Glomerular endothelial cell (primary cell): ENCODE data around the gene TGM6. TPM values are rescaled to one million over a fixed set of nuclear protein-coding genes. Genes with fewer than 3 reads are reported as not detected.
"Not testable (repeated sequence)": the region's sequence is repeated elsewhere in the genome, so short reads cannot be mapped to it uniquely, and the experiment has no call there.

Source experiments
- DNase-seq: peaks from one replicate; pipeline ENCODE4 v3.0.0-alpha.2; 2011; ENCODE audit warnings: low read depth, low spot score; ENCODE audit errors: extremely low read depth
- total RNA-seq: library from RNA; depleted of rRNA; stranded (reverse); fragments of >200 nt; gene quantifications from 2 replicates; pipeline ENCODE4 v1.2.3, GENCODE V29; 2015

TGM6 gene
- total RNA-seq, 1 donor from 2014 or later: not detected

DNA sequence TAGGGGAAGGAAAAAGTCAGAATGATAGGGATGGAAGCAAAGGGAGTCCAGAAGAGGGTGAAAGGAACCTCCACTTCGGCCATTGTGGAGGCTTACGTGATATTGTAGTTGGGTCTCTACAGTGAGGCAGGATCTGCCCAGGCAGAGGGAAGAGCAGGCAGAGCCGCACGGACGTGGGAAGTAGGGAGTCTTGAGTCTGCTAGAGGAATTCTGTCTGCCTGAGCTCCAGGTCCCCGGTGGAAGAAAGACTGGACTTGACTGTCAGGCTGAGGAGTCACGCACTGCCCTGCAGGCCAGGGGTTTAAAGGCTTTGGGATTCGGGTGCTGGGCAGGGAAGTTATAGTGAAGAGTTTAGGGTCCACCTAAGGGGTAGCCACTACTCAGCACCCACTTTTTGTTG lies 16.4 kb downstream of the TGM6 start:
- DNase-seq: no peak

DNA sequence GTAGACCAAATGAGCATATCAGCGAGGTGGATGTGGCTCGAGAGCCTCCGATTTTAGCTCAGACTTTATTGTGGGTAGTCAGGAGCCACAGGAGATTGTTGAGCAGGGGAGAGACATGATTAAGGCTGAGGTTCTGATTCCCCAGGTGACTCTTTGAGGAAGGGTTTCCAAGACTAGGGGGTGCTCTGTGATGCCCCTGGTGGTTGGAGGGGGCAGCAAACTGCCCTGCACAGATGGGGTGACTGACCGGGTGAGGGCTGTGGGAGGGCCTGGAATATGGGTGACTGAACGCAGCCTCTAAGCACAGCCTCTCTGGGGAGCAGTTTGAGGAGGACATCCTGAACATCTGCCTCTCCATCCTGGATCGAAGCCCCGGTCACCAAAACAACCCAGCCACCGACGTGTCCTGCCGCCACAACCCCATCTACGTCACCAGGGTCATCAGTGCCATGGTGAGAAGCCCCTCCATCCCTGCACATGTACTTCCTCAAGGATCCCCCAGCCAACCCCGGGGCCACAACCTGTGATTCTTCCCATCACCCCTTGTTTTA lies 17.0 kb downstream of the TGM6 start:
- no peak for DNase-seq

DNA sequence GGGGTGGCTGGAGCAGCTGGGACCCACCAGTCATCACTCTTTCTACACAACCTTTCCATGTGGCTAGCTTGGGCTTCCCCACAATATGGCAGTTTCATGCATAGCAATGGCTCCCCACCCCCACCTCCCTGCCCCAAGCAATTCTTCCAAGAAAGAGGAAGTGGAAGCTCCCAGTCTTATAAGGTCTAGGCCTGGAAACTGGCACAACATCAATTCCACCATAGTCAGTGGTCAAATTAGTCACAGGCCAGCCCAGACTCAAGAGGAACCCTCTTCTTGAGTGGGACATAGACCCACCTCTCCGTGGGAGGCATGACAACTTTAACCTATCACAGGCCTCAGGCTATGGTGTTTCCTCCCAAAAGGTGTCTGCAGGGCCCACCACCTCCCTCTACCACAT lies 17.7 kb downstream of the TGM6 start:
- DNase-seq: no peak

DNA sequence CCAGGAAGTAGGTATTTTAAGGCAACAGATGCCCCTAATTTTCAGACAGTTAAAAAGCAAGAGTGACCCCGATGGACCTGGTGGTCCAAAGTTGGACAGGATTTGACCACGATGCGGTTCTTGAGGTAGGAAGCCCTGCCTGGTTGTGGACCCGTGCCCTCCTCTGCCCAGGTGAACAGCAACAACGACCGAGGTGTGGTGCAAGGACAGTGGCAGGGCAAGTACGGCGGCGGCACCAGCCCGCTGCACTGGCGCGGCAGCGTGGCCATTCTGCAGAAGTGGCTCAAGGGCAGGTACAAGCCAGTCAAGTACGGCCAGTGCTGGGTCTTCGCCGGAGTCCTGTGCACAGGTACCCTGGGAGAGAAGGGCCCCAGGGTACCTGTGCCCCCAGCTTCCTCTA lies 18.7 kb downstream of the TGM6 start:
- DNase-seq: no peak

DNA sequence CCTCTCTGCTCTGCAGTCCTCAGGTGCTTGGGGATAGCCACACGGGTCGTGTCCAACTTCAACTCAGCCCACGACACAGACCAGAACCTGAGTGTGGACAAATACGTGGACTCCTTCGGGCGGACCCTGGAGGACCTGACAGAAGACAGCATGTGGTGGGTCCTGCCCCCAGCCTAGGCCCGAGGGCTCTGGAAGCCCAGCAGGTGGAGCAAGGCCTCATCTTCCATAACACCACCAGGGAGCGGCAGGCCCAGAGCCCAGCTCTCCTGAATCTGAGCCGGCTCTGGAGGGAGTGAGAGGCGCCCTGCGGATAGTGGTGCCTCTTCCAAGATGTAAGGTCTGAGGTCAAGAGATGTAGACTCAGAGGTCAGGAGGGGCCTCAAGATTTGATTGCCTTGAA lies 19.6 kb downstream of the TGM6 start:
- DNase-seq: no peak

DNA sequence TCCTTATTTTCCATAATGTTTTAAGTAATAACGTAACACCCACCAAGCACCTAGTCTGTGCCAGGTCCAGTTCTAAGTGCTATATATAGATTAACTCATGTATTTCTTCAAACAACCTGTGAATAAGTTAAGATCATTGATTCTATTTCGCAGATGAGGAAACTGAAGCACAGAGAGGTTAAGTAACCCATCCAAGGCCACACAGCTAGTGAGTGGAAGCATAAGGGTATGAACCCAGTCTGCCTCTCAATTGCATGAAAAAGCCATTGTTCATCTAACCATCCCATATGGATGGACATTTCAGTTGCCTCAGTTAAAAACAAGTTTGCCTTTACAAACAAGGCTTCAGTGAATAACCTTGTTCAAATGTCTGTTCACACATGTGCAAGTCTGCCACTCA lies 20.8 kb downstream of the TGM6 start:
- DNase-seq: no peak

DNA sequence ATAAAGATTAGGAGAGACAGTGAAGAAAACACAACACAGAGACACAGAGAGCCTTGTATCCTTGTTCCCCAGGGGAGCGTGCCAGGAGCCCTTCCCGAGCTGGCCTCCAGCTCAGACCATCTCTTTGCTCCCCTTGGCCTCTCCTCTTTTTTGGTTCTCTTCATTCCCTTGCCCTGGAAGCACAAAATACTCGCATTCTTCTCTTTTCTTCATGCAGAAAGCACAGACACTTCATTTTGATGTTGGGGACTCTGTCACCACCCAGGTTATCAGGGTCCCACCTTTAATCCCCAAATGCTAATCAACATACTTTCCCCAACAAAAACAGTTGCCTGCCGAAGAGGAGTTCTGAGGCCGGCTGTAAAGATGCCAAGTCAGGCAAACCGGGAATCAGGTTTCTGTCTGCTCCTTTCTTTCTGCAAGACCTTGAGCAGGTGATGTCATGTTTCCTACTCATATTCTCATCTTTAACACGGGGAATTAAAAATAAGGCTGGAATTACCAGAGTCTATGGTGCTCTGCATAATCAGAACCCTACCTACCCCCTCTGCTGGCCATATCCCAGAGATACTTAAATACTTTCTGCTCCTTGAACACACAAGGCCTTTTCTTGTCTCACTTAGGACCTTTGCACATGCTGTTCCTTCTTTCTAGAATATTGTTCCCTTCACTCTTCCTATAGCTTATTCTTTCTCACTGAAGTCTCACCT lies 21.7 kb downstream of the TGM6 start:
- peak; percentile 18 for DNase-seq

DNA sequence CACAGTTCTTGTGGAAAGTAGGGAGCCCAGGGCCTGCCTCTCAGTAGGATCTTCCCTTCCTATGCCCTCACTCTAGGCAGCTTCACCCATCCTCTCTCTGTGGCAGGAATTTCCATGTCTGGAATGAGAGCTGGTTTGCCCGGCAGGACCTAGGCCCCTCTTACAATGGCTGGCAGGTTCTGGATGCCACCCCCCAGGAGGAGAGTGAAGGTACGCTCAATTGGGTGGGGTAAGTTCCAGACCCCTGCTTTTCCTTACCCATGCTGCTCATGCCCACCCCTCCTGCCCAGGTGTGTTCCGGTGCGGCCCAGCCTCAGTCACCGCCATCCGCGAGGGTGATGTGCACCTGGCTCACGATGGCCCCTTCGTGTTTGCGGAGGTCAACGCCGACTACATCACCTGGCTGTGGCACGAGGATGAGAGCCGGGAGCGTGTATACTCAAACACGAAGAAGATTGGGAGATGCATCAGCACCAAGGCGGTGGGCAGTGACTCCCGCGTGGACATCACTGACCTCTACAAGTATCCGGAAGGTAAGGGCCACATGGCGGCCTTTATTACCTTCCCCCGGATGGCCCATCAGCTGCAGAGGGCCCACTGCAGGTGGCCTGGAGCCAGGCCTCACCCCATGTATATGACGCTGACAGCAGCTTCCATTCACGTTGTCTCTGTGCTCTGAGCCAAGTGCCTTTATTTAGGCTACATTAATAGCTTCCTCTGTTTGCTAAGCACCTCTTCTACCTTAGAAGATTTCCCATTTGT lies 22.8 kb downstream of the TGM6 start:
- DNase-seq: no peak

DNA sequence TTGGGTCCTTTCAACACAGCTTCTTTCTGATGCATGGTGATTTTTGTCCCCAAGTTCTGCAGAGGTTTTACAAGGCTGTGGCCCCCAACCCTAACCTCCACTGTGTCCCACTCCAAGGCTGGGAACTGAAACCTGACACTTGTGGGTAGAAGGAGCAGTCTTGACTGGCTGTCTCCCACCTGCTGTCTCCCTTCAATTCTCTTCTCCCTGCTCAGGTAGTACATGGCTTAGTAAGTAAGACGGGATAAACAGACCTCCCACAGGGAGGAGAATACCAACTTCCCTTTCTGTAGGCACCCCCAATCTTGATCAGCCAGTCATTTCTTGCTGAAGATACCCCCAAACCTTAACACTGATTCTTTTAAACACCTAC lies 25.0 kb downstream of the TGM6 start:
- DNase-seq: no peak

DNA sequence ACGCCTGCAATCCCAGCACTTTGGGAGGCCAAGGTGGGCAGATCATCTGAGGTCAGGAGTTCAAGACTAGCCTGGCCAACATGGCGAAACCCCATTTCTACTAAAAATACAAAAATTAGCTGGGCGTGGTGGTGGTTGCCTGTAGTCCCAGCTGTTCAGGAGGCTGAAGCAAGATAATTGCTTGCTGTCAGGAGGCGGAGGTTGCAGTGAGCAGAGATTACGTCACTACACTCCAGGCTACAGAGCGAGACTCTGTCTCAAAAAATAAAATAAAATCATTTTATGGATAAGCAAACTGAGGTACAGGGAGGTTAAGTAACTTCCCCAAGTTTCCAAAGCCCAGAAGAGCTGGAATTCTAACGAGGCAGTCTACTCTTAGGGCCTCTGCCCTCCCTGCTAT lies 26.7 kb downstream of the TGM6 start:
- not testable (repeated sequence) for DNase-seq

DNA sequence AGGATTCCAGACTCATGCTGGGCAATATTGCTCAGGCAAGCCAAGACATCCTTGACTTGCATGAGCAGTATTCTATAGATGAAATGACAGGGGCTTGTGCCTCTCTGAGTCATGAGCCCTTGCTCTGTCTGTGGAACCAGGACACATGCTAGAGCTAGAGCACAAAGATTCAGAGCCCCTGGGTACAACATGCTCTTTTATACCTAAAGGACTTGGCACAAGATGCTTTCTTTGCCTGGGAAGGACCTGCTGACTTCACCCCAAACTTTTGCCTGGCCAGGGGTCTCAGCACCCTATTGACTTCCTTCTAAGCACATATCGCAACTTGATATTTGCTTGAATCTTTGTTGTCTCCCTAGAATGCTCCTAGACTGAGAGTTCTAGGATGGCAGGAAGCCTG lies 27.4 kb downstream of the TGM6 start:
- no peak for DNase-seq

DNA sequence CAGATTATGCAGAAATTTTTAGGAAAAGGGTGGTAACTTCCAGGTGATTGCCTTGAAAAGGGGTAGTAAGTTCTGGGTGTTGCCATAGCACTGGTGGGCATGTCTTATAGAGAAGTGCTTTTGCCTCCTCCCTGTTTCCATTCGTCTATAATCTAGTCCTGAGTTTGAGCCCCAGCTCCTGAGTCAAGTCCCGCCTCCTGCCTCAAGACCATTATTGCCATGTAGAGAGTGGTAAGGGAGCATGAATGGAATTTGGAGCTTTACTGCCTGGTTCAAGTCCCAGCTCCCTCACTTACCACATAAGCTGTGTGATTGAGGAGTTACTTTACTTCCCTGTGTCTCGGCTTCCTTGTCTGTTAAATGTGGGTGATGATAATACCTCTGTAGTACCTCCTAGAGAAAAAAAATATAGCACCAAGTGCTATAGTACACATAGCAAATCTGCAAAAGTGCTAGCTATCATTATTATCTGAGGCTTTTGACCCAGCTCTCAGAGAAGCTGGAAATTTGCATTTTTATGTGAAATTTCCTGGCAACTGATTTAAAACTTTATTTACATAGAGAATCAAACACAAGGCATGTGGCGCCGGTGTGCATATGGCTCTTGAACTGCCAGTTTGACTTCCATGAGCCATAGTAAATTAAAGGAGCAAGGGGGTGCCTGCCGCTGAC lies 36.0 kb downstream of the TGM6 start:
- DNase-seq: no peak

DNA sequence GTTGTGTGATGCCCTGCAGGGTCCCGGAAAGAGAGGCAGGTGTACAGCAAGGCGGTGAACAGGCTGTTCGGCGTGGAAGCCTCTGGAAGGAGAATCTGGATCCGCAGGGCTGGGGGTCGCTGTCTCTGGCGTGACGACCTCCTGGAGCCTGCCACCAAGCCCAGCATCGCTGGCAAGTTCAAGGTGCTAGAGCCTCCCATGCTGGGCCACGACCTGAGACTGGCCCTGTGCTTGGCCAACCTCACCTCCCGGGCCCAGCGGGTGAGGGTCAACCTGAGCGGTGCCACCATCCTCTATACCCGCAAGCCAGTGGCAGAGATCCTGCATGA lies 36.5 kb downstream of the TGM6 start:
- no peak for DNase-seq

DNA sequence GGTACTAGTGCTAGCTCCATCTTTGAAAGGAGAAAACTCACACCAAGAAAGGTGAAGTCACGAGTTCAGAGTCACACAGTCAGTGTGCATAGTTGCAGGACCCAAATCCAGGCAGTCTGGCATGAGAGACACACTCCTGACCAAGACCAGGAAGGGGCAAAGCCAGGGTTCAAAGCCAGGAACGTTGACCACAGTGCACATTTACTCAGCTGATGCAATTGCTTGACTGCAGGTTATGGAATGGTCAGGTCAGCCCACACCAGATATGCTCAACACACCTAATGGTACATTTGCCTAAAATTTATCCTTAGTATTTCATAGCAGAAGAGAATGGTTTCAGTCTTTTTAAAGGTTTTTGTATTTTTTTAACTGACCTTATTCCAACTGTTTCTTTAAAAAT lies 37.7 kb downstream of the TGM6 start:
- no peak for DNase-seq

DNA sequence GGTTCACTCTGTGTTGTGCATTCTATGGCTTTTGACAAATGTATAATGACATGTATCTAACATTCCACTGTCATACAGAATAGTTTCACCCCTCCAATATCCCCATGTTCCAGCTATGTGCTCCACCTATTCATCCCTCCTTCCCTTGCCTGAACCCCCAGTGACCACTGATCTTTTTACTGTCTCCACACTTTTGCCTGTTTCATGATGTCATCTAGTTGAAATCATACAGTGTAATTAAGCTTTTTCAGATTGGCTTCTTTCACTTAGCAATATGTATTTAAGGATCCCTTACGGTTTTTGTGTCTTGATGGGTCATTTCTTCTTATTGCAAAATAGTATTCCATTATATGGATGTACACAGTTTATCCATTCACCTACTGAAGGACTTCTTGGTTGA lies 39.8 kb downstream of the TGM6 start:
- DNase-seq: no peak

DNA sequence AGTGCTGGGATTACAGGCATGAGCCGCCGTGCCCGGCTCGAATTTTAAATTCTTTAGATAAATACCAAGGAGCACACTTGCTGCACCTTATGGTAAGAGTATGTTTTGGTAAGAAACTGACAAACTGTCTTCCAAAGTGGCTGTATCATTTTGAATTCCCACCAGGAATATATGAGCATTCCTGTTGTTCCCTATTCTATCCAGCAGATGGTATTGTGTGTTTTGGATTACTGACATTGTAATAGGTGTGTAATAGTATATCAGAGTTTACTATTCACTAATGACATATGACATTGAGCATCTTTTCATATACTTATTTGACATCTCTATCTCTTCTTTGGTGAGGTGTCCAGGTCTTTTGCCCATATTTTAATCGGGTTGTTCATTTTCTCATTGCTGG lies 40.5 kb downstream of the TGM6 start:
- no peak for DNase-seq

DNA sequence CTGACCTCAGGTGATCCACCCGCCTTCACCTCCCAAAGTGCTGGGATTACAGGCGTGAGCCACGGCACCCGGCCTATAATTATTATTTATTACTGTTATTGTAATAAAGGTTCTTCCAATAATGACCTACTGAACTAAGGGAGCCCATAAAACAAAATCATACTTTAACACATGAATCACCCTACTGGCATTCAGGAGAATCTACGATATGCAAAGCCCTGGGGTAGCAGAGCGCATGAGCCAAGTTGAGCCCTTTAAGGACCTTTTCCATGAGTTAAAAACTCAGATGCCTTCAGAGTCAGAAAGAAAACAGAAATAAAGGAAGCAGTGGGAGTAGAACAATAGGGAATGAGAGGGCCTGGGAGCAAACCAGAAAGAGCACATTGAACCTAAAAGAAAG lies 48.4 kb downstream of the TGM6 start:
- no peak for DNase-seq

DNA sequence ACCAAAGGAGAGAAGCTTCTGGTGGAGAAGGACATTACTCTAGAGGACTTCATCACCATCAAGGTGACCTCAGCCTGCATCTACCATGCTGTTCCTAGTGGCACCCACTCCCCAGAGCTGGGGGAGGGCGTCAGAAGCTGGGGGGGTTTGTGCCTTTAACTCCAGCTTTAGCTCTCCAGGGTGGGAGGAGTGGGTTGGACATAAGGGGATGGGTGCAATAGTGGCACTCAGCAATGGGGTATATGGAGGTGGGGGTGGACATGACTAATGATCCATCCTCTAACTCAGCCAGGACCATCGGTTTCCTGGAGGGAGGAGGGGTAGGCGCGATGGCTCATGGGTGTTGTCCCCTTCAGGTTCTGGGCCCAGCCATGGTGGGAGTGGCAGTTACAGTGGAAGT lies 49.8 kb downstream of the TGM6 start:
- no peak for DNase-seq

DNA sequence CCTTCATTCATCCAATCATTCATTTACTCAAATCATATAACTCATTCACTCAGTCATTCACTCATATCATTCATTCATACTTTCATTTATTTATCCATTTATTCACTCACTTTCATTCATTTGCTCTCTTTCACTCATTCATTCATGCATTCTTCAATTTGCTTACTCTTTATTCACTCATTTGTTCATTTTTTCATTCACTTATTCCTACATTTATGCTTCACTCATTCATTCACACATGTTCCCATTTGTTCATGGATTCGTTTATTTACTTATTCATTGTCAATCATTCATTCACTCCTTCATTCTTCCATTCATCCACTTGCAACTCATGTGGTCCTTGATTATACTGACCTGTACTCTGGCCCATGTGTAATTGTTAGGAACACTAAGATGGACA lies 50.5 kb downstream of the TGM6 start:
- no peak for DNase-seq

DNA sequence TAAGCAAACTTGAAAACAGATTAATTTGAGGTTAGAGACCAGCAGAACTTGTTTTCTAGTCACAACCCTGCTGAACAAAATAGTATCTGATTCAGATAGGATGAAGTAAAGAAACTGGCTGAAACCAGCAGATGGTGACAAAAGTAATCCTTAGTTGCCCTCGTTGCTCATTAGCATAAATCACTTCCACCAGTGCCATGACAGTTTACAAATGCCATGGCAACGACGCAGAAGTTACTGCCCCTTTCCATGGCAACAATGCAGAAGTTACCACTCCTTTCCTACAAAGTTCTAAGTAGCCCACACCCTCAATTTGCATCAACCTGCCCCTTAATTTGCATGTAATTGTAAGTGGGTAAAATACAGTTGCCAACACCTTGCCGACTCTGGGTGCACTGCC lies 66.1 kb downstream of the TGM6 start:
- DNase-seq: no peak

DNA sequence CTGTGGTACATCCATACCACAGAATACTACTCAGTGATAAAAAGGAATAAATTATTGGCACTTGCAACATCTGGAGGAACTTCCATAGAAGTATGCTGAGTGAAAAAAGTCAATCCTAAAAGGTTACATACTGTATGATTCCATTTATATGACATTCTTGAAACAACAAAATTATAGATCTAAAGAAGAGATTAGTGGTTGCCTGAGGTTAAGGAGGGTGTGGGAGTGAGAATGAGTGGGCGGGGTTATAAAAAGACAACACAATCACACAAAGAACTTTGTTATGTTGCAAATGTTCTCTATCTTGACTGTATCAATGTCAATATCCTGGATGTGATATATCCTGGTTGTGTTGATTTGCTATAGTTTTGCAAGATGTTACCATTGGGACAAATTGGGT lies 68.7 kb downstream of the TGM6 start:
- DNase-seq: no peak

DNA sequence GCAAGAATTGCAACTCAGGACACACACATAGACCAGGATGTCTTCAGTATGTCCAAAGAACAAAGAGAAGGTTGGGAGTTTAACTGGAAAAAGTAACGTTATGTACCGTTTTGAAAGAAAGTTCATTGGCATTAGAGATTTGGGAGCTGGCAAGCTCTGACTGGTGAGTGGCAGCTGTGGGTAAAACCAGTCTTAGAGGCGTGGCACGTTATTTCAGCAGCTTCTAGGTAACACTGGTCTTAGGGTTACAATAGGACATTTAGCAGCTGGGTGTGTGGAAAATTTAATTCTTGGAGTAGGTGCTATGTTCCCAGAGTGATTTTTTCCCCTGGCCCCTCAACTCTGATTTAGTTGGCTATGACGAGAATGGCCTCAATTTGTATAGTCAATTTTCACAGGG lies 70.7 kb downstream of the TGM6 start:
- no peak for DNase-seq
